NB4 (cell line): ENCODE measurements around the gene APOL3.

ENCODE experiments used
- CTCF ChIP-seq: IDR thresholded peaks from one replicate; pipeline ENCODE4 v1.5.1; 2012; ENCODE audit warnings: low read depth, low read length
- MYC ChIP-seq: IDR thresholded peaks from 2 replicates; pipeline ENCODE4 v1.6.1; 2011; ENCODE audit warnings: low read depth, low read length
- POLR2A ChIP-seq: IDR thresholded peaks from 2 replicates; pipeline ENCODE4 v1.6.1; 2011; ENCODE audit warnings: mild to moderate bottlenecking; ENCODE audit not compliant: insufficient read length; ENCODE audit errors: extremely low read depth
- TF ChIP-seq, protein P1 (sequence below): IDR thresholded peaks from 2 replicates; pipeline ENCODE4 v1.6.1; 2011; ENCODE audit warnings: low read depth, low read length

GRCh38 chr22:36117053-36117554 is 43.5 kb downstream of the APOL3 start:
- TF ChIP-seq CTCF = no peak
- TF ChIP-seq POLR2A = no peak
- TF ChIP-seq MYC = no peak
- TF ChIP-seq, protein P1, sequence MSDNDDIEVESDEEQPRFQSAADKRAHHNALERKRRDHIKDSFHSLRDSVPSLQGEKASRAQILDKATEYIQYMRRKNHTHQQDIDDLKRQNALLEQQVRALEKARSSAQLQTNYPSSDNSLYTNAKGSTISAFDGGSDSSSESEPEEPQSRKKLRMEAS = no peak
